ENCODE measurements around the gene SSX7. TPM values are rescaled to one million over a fixed set of nuclear protein-coding genes. Genes with fewer than 3 reads are reported as not detected.
"Not testable (repeated sequence)": the region's sequence is repeated elsewhere in the genome, so short reads cannot be mapped to it uniquely, and the experiment has no call there.

Gene SSX7
- total RNA-seq (2014; rRNA removed; shearing (Covaris generic)) (not detected in 2 replicates), polyA plus RNA-seq (2016; fragmentation: Nextera tagmentation; extraction: Ambion mirVana) (not detected in 2 replicates)
- long read RNA-seq, result 0 reads

- H3K79me2 ChIP-seq (replicated peaks; ENCODE audit: insufficient read depth); H3K4me3 Mint-ChIP-seq; H3K27ac ChIP-seq (ENCODE audit: low read depth); H3K4me2 ChIP-seq; H2AFZ ChIP-seq; ATAC-seq; H3K27me3 ChIP-seq (ENCODE audit: insufficient read depth); H3K4me1 Mint-ChIP-seq; H3K36me3 ChIP-seq (ENCODE audit: insufficient read depth); H4K20me1 ChIP-seq (replicated peaks; ENCODE audit: insufficient read depth); H3K27ac Mint-ChIP-seq; H3K9me2 ChIP-seq (ENCODE audit: insufficient read depth); H3K9me3 Mint-ChIP-seq; H3K4me1 ChIP-seq (ENCODE audit: insufficient read depth); H3K27me3 Mint-ChIP-seq (ENCODE audit: insufficient read depth, low read depth, poor library complexity); H3K36me3 Mint-ChIP-seq (ENCODE audit: low read depth); H3F3A ChIP-seq (replicated peaks; ENCODE audit: low read depth); H3K4me3 ChIP-seq: not testable (repeated sequence)
- peak; percentile 1 for DNase-seq (ENCODE audit: low spot score)
Observed at GRCh38 chrX:52654800-52655199, at the start of gene SSX7. TSS of gene SSX7 (minus strand) at chrX:52654900. CDS start at chrX:52653472, 1,428 bp downstream.

GRCh38 chrX:52692034-52692433 is 37.3 kb upstream of the SSX7 start:
- not testable (repeated sequence) for H3K36me3 ChIP-seq (ENCODE audit: insufficient read depth); H3K4me3 Mint-ChIP-seq; H4K20me1 ChIP-seq (replicated peaks; ENCODE audit: insufficient read depth); H3K27me3 ChIP-seq (ENCODE audit: insufficient read depth); H3K36me3 Mint-ChIP-seq (ENCODE audit: low read depth); H3K27me3 Mint-ChIP-seq (ENCODE audit: insufficient read depth, low read depth, poor library complexity); H3K79me2 ChIP-seq (replicated peaks; ENCODE audit: insufficient read depth); DNase-seq (ENCODE audit: low spot score); H3F3A ChIP-seq (replicated peaks; ENCODE audit: low read depth); H2AFZ ChIP-seq; H3K4me1 ChIP-seq (ENCODE audit: insufficient read depth); H3K4me1 Mint-ChIP-seq; H3K4me2 ChIP-seq; H3K4me3 ChIP-seq; H3K9me3 Mint-ChIP-seq; H3K27ac ChIP-seq (ENCODE audit: low read depth); ATAC-seq; H3K9me2 ChIP-seq (ENCODE audit: insufficient read depth); H3K27ac Mint-ChIP-seq

- not testable (repeated sequence) for H3K36me3 ChIP-seq (ENCODE audit: insufficient read depth); H3K4me1 ChIP-seq (ENCODE audit: insufficient read depth); H3K9me3 Mint-ChIP-seq; H2AFZ ChIP-seq; H3K27ac Mint-ChIP-seq; H3K9me2 ChIP-seq (ENCODE audit: insufficient read depth); H3K79me2 ChIP-seq (replicated peaks; ENCODE audit: insufficient read depth); H3K4me3 ChIP-seq; H3K4me1 Mint-ChIP-seq; ATAC-seq; H3K4me3 Mint-ChIP-seq; H4K20me1 ChIP-seq (replicated peaks; ENCODE audit: insufficient read depth); H3K36me3 Mint-ChIP-seq (ENCODE audit: low read depth); H3K27me3 ChIP-seq (ENCODE audit: insufficient read depth); DNase-seq (ENCODE audit: low spot score); H3K4me2 ChIP-seq; H3F3A ChIP-seq (replicated peaks; ENCODE audit: low read depth); H3K27ac ChIP-seq (ENCODE audit: low read depth); H3K27me3 Mint-ChIP-seq (ENCODE audit: insufficient read depth, low read depth, poor library complexity)
Observed at GRCh38 chrX:52662218-52662617, 7.5 kb upstream of the SSX7 start.

GRCh38 chrX:52655475-52655874 is 775 bp upstream of the SSX7 start:
- H3K4me1 ChIP-seq (ENCODE audit: insufficient read depth); H3K4me2 ChIP-seq; DNase-seq (ENCODE audit: low spot score); H3K27me3 Mint-ChIP-seq (ENCODE audit: insufficient read depth, low read depth, poor library complexity); H3K9me2 ChIP-seq (ENCODE audit: insufficient read depth); H3K27ac Mint-ChIP-seq; H3F3A ChIP-seq (replicated peaks; ENCODE audit: low read depth); H3K27me3 ChIP-seq (ENCODE audit: insufficient read depth); H3K9me3 Mint-ChIP-seq; H4K20me1 ChIP-seq (replicated peaks; ENCODE audit: insufficient read depth); ATAC-seq; H2AFZ ChIP-seq; H3K36me3 Mint-ChIP-seq (ENCODE audit: low read depth); H3K27ac ChIP-seq (ENCODE audit: low read depth); H3K36me3 ChIP-seq (ENCODE audit: insufficient read depth); H3K4me3 ChIP-seq; H3K79me2 ChIP-seq (replicated peaks; ENCODE audit: insufficient read depth); H3K4me3 Mint-ChIP-seq; H3K4me1 Mint-ChIP-seq: not testable (repeated sequence)

GRCh38 chrX:52650676-52651075 is 4.0 kb downstream of the SSX7 start:
- H3K27me3 Mint-ChIP-seq (ENCODE audit: insufficient read depth, low read depth, poor library complexity); H2AFZ ChIP-seq; H3K27ac ChIP-seq (ENCODE audit: low read depth); H3K4me3 Mint-ChIP-seq; H3K4me3 ChIP-seq; H3K4me1 Mint-ChIP-seq; H3K36me3 ChIP-seq (ENCODE audit: insufficient read depth); H3K9me3 Mint-ChIP-seq; DNase-seq (ENCODE audit: low spot score); H3K27me3 ChIP-seq (ENCODE audit: insufficient read depth); H3K4me1 ChIP-seq (ENCODE audit: insufficient read depth); H3K79me2 ChIP-seq (replicated peaks; ENCODE audit: insufficient read depth); H3K27ac Mint-ChIP-seq; H4K20me1 ChIP-seq (replicated peaks; ENCODE audit: insufficient read depth); H3K36me3 Mint-ChIP-seq (ENCODE audit: low read depth); H3F3A ChIP-seq (replicated peaks; ENCODE audit: low read depth); ATAC-seq; H3K9me2 ChIP-seq (ENCODE audit: insufficient read depth); H3K4me2 ChIP-seq: not testable (repeated sequence)

GRCh38 chrX:52648956-52649355 is 5.7 kb downstream of the SSX7 start:
- ATAC-seq; H3K36me3 Mint-ChIP-seq (ENCODE audit: low read depth); H3K9me2 ChIP-seq (ENCODE audit: insufficient read depth); H3K79me2 ChIP-seq (replicated peaks; ENCODE audit: insufficient read depth); H3K27ac Mint-ChIP-seq; H3K36me3 ChIP-seq (ENCODE audit: insufficient read depth); H3K4me2 ChIP-seq; H4K20me1 ChIP-seq (replicated peaks; ENCODE audit: insufficient read depth); DNase-seq (ENCODE audit: low spot score); H3F3A ChIP-seq (replicated peaks; ENCODE audit: low read depth); H3K4me1 ChIP-seq (ENCODE audit: insufficient read depth); H3K4me3 ChIP-seq; H3K27me3 ChIP-seq (ENCODE audit: insufficient read depth); H3K4me1 Mint-ChIP-seq; H3K27me3 Mint-ChIP-seq (ENCODE audit: insufficient read depth, low read depth, poor library complexity); H2AFZ ChIP-seq; H3K4me3 Mint-ChIP-seq; H3K9me3 Mint-ChIP-seq; H3K27ac ChIP-seq (ENCODE audit: low read depth): not testable (repeated sequence)

GRCh38 chrX:52628483-52628882 is 26.2 kb downstream of the SSX7 start:
- H3K79me2 ChIP-seq (replicated peaks; ENCODE audit: insufficient read depth); H3K27me3 Mint-ChIP-seq (ENCODE audit: insufficient read depth, low read depth, poor library complexity); H3K4me3 ChIP-seq; H3K4me1 ChIP-seq (ENCODE audit: insufficient read depth); H3K36me3 ChIP-seq (ENCODE audit: insufficient read depth); DNase-seq (ENCODE audit: low spot score); H3K27me3 ChIP-seq (ENCODE audit: insufficient read depth); H3K4me2 ChIP-seq; H3K36me3 Mint-ChIP-seq (ENCODE audit: low read depth); ATAC-seq; H3K9me3 Mint-ChIP-seq; H2AFZ ChIP-seq; H3K27ac Mint-ChIP-seq; H4K20me1 ChIP-seq (replicated peaks; ENCODE audit: insufficient read depth); H3K4me3 Mint-ChIP-seq; H3K4me1 Mint-ChIP-seq; H3F3A ChIP-seq (replicated peaks; ENCODE audit: low read depth); H3K9me2 ChIP-seq (ENCODE audit: insufficient read depth); H3K27ac ChIP-seq (ENCODE audit: low read depth): not testable (repeated sequence)

Measured in GM23338 (cell line).